ENCODE measurements around the gene SLC5A7. TPM values are rescaled to one million over a fixed set of nuclear protein-coding genes. Genes with fewer than 3 reads are reported as not detected.

The SLC5A7 gene
- total and polyA plus RNA-seq, 2 donors (not counting 3 experiments of a cell fraction or from before 2014, with no cell fraction given) = not detected

DNA sequence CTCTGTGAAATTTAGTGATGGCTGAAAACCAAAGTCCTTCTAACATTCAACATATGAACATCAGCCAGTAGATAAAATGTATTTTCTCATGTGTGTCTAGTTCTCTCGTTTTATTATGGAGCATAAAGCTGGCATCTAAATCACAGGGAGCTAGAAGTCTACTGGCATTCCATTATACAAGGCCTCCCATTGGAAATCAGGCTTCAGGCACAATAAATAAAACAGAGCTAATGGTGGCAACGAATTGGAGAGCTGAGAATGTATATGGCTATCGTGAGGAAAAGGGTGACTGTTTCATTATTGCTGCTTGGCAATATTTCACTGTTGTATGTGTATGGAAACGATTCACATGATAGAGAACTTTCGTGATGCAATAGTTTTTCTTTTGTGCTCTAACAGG lies 62.4 kb downstream of the SLC5A7 start:
- Histone ChIP-seq H3K9me1 (replicated peaks; ENCODE audit: control insufficient read depth, extremely low read depth, insufficient read depth, low read length) (no peaks in the 10 kb centered on the region), H3K79me2 (ENCODE audit: control insufficient read depth, insufficient read depth, low read length) (no peaks in the 10 kb centered on the region), H3K4me2 (ENCODE audit: insufficient read depth, low read length) (no peak overlapping the region), H3K27me3 (ENCODE audit: control insufficient read depth in 2 of 2, insufficient read depth in 2 of 2, low read length in 2 of 2) (no peaks in the 10 kb centered on the region), H4K20me1 (replicated peaks; ENCODE audit: control insufficient read depth, extremely low read depth, insufficient read depth, low read length) (no peaks in the 10 kb centered on the region), H3K4me3 (replicated peaks in 1 of 3; ENCODE audit: insufficient read depth in 1 of 3, low read depth in 1 of 3, low read length in 3 of 3) (no peak overlapping the region), H3K36me3 (ENCODE audit: control insufficient read depth in 2 of 2, extremely low read depth in 1 of 2, insufficient read depth in 2 of 2, low read length in 2 of 2) (no peaks in the 10 kb centered on the region), H2AFZ (ENCODE audit: low read depth, low read length) (no peak overlapping the region), H3K4me1 (ENCODE audit: control insufficient read depth, extremely low read depth, insufficient read depth, low read length) (no peaks in the 10 kb centered on the region), H3K27ac (ENCODE audit: insufficient read depth, low read depth, low read length) (no peak overlapping the region), H3K9me3 (replicated peaks; ENCODE audit: control insufficient read depth, insufficient read depth, low read length) (peaks cover 3% of the 10 kb centered on the region), H3K9ac (replicated peaks; ENCODE audit: extremely low read depth, insufficient read depth, low read length) (no peak overlapping the region)
- BruUV-seq (replicated peaks) = no TSS peak
- DNase-seq (ENCODE audit: low read depth, low spot score) = no peak
- CTCF ChIA-PET = interaction anchor here (1.2 kb wide), 1 partner anchor 10 kb away, joined by 3 read pairs; no protein-coding TSS in a partner anchor
- dilution Hi-C loops (cut with MboI; ENCODE audit: extremely low pct_ligation_motif_present, low sequenced_read_pairs) = no loop called here
- POLR2A ChIA-PET = no interaction called here
- FAIRE-seq = no peak
- no peak for TF ChIP-seq GATA2 (IDR thresholded peaks at IDR 0.05; ENCODE audit: insufficient read depth, insufficient read length, low read depth, low read length)
- no peak for TF ChIP-seq EZH2 (IDR thresholded peaks at IDR 0.05; ENCODE audit: borderline replicate concordance, low read depth, low read length, severe bottlenecking)
- TF ChIP-seq, protein P1, sequence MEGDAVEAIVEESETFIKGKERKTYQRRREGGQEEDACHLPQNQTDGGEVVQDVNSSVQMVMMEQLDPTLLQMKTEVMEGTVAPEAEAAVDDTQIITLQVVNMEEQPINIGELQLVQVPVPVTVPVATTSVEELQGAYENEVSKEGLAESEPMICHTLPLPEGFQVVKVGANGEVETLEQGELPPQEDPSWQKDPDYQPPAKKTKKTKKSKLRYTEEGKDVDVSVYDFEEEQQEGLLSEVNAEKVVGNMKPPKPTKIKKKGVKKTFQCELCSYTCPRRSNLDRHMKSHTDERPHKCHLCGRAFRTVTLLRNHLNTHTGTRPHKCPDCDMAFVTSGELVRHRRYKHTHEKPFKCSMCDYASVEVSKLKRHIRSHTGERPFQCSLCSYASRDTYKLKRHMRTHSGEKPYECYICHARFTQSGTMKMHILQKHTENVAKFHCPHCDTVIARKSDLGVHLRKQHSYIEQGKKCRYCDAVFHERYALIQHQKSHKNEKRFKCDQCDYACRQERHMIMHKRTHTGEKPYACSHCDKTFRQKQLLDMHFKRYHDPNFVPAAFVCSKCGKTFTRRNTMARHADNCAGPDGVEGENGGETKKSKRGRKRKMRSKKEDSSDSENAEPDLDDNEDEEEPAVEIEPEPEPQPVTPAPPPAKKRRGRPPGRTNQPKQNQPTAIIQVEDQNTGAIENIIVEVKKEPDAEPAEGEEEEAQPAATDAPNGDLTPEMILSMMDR (IDR thresholded peaks at IDR 0.05; ENCODE audit: extremely low read depth in 1 of 2, insufficient read depth in 1 of 2, low read depth in 1 of 2, low read length in 2 of 2) = no peak
- no peak for TF ChIP-seq MYC (IDR thresholded peaks at IDR 0.05; ENCODE audit: low read depth, low read length)
- TF ChIP-seq, protein P2, sequence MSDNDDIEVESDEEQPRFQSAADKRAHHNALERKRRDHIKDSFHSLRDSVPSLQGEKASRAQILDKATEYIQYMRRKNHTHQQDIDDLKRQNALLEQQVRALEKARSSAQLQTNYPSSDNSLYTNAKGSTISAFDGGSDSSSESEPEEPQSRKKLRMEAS (IDR thresholded peaks at IDR 0.05; ENCODE audit: insufficient read depth, insufficient read length) = no peak
- no peak for TF ChIP-seq JUN (IDR thresholded peaks at IDR 0.05; ENCODE audit: borderline replicate concordance, insufficient read depth, insufficient read length, low read depth)
- no peak for TF ChIP-seq POLR2AphosphoS5 (IDR thresholded peaks at IDR 0.05; ENCODE audit: insufficient read depth, low read depth, low read length)
- no peak for TF ChIP-seq POLR2A (IDR thresholded peaks at IDR 0.05; ENCODE audit: low read depth, low read length)
- no peak for TF ChIP-seq FOS (IDR thresholded peaks at IDR 0.05; ENCODE audit: borderline replicate concordance, insufficient read depth, low read length)
- intact Hi-C loops (cut with micrococcal nuclease) = no loop called here

All from endothelial cell of umbilical vein (primary cell).